Neural progenitor cell (in vitro differentiated cells): ENCODE results near the gene ARHGEF19. TPM values are rescaled to one million over a fixed set of nuclear protein-coding genes. Genes with fewer than 3 reads are reported as not detected.
A peak's percentile ranks its signal among the peaks of the same experiment; 100 is the strongest.

ENCODE experiments used
- DNase-seq: peaks from one replicate; pipeline ENCODE4 v3.0.0-alpha.2; 2016; ENCODE audit warnings: low spot score
- H2AFZ ChIP-seq: fragments of 200-600 bp; sonication (generic); replicated peaks from 2 replicates; pipeline ENCODE4 v1.6.1; 2016; ENCODE audit warnings: antibody characterized with exemption
- H3F3A ChIP-seq: fragments of 200-600 bp; sonication (generic); 2 replicates; pipeline ENCODE4 v1.6.1; 2016; ENCODE audit warnings: antibody characterized with exemption, low read depth
- H3K27ac ChIP-seq: fragments of 200-600 bp; sonication (generic); 2 replicates; pipeline ENCODE4 v1.5.1; 2016; ENCODE audit warnings: mild to moderate bottlenecking
- H3K27me3 ChIP-seq: fragments of 200-600 bp; sonication (generic); 2 replicates; pipeline ENCODE4 v1.6.1; 2016; ENCODE audit warnings: mild to moderate bottlenecking, moderate library complexity
- H3K36me3 ChIP-seq: fragments of 200-600 bp; sonication (generic); 2 replicates; pipeline ENCODE4 v1.5.1; 2016
- H3K4me1 ChIP-seq: fragments of 200-600 bp; sonication (generic); 2 replicates; pipeline ENCODE4 v1.6.1; 2016; ENCODE audit warnings: mixed run types
- H3K4me2 ChIP-seq: fragments of 200-600 bp; sonication (generic); 2 replicates; pipeline ENCODE4 v1.6.1; 2016
- H3K4me3 ChIP-seq: fragments of 200-600 bp; sonication (generic); 2 replicates; pipeline ENCODE4 v1.5.1; 2016
- H3K79me2 ChIP-seq: fragments of 200-600 bp; sonication (generic); 2 replicates; pipeline ENCODE4 v1.6.1; 2016; ENCODE audit warnings: low read depth
- H3K9ac ChIP-seq: fragments of 200-600 bp; sonication (generic); 2 replicates; pipeline ENCODE4 v1.6.1; 2016
- H3K9me3 ChIP-seq: fragments of 200-600 bp; sonication (generic); 2 replicates; pipeline ENCODE4 v1.5.1; 2016; ENCODE audit warnings: low read depth
- H4K20me1 ChIP-seq: fragments of 200-600 bp; sonication (generic); 2 replicates; pipeline ENCODE4 v1.6.1; 2016; ENCODE audit warnings: low read depth
- H3K27ac Mint-ChIP-seq: 3 replicates; pipeline ENCODE4 v1.8.0; 2021; ENCODE audit warnings: mixed read lengths
- H3K27me3 Mint-ChIP-seq: 2 replicates; pipeline ENCODE4 v1.8.0; 2022; ENCODE audit warnings: low read depth, mild to moderate bottlenecking, inconsistent platforms, moderate library complexity, mixed read lengths; ENCODE audit not compliant: insufficient read depth
- H3K36me3 Mint-ChIP-seq: 3 replicates; pipeline ENCODE4 v1.8.0; 2021; ENCODE audit warnings: mixed read lengths
- H3K4me1 Mint-ChIP-seq: 3 replicates; pipeline ENCODE4 v1.8.0; 2021; ENCODE audit warnings: mixed read lengths
- H3K4me3 Mint-ChIP-seq: 3 replicates; pipeline ENCODE4 v1.8.0; 2021; ENCODE audit warnings: mild to moderate bottlenecking, moderate library complexity, mixed read lengths
- H3K9me3 Mint-ChIP-seq: 3 replicates; pipeline ENCODE4 v1.8.0; 2020; ENCODE audit warnings: mixed read lengths
- EZH2 ChIP-seq: fragments of 200-600 bp; sonication (generic); IDR thresholded peaks from 2 replicates; pipeline ENCODE4 v1.6.1; 2017; ENCODE audit warnings: antibody characterized with exemption, mild to moderate bottlenecking, moderate library complexity
- EZH2phosphoT487 ChIP-seq: fragments of 200-600 bp; sonication (generic); IDR thresholded peaks from 2 replicates; pipeline ENCODE4 v1.6.1; 2017; ENCODE audit warnings: antibody characterized with exemption
- total RNA-seq: library from RNA; depleted of rRNA; stranded (reverse); fragments of >200 nt; gene quantifications from 2 replicates; pipeline ENCODE4 v1.2.3, GENCODE V29; 2015; ENCODE audit warnings: low replicate concordance
- TF ChIP-seq, protein P1 (sequence below): fragments of 200-600 bp; sonication (generic); IDR thresholded peaks from 2 replicates; pipeline ENCODE4 v1.5.1; 2017; ENCODE audit warnings: antibody characterized with exemption, mild to moderate bottlenecking

Gene ARHGEF19
- total RNA-seq, 1 donor from 2014 or later: 10.9 TPM

DNA sequence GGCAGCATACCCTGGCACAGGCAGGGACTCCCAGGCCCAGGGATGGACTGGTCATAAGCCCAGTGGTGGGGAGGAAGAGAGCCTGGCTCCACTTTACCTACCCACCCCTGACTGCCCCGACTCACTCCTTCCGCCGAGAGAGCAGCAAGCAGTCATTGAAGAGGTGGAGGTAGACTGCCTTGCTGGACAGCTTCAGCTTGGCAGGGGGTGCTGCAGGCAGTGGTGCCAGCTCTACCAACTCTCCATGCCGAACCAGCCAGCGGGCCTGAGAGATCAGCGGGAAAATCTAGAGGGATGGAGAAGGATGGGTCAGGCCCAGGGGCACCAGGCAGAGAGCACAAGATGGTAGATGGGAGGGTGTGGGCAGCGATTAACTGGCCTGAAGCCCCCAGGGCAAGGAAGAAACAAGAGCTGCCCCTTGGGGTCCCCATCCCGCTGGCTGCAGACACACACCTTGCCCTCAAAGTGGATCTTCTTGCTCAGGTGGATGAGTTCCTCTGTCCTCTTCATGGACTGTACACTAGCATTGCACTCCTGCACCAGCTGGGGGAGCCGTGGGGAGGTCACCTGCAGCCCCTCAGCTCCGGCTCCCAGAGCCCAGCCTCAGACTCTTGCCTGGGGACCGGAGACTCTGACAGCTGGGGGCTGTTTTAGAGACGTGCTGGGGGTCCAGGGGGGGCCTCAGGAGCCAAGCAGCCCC lies 7.7 kb downstream of the ARHGEF19 start:
- H3K4me2 ChIP-seq: no peak overlapping the region
- no peaks in the 10 kb centered on the region for H3K36me3 ChIP-seq
- H3K9ac ChIP-seq: no peak overlapping the region
- no peaks in the 10 kb centered on the region for H3K79me2 ChIP-seq
- no peak overlapping the region for H3K27ac ChIP-seq
- no peaks in the 10 kb centered on the region for H3K9me3 Mint-ChIP-seq
- H3F3A ChIP-seq: peaks cover 22% of the 10 kb centered on the region
- TF ChIP-seq, protein P1, sequence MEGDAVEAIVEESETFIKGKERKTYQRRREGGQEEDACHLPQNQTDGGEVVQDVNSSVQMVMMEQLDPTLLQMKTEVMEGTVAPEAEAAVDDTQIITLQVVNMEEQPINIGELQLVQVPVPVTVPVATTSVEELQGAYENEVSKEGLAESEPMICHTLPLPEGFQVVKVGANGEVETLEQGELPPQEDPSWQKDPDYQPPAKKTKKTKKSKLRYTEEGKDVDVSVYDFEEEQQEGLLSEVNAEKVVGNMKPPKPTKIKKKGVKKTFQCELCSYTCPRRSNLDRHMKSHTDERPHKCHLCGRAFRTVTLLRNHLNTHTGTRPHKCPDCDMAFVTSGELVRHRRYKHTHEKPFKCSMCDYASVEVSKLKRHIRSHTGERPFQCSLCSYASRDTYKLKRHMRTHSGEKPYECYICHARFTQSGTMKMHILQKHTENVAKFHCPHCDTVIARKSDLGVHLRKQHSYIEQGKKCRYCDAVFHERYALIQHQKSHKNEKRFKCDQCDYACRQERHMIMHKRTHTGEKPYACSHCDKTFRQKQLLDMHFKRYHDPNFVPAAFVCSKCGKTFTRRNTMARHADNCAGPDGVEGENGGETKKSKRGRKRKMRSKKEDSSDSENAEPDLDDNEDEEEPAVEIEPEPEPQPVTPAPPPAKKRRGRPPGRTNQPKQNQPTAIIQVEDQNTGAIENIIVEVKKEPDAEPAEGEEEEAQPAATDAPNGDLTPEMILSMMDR: peak; percentile 57
- TF ChIP-seq EZH2phosphoT487: no peak
- H3K4me1 ChIP-seq: peaks cover 1% of the 10 kb centered on the region
- H3K27me3 Mint-ChIP-seq: peaks cover 9% of the 10 kb centered on the region
- H3K4me3 ChIP-seq: no peak overlapping the region
- peaks cover 13% of the 10 kb centered on the region for H3K27me3 ChIP-seq
- H2AFZ ChIP-seq: no peak overlapping the region
- peaks cover 13% of the 10 kb centered on the region for H3K4me1 Mint-ChIP-seq
- no peaks in the 10 kb centered on the region for H3K36me3 Mint-ChIP-seq
- H3K4me3 Mint-ChIP-seq: peak overlapping the region; percentile 50
- no peaks in the 10 kb centered on the region for H3K9me3 ChIP-seq
- H4K20me1 ChIP-seq: no peaks in the 10 kb centered on the region
- peak; percentile 77 for DNase-seq
- H3K27ac Mint-ChIP-seq: no peak overlapping the region

DNA sequence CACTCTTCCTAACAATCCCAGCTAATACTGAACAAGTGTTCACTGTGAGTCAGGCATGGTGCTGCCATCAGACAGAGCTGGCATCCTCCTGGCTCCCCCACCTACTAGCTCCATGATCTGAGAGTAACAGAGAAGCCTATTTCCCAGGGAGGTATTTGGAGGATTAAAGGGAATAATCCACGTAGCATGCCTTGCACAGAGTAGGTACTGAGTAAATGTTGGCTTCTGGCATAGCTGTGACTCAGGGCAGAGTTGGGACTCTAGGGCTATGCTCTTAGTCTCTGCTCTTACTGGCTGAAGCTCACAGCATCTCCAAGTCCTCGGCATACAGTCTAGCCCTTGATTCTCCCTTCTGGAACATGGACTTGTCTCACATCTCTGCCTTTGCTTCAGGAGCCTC lies 8.2 kb downstream of the ARHGEF19 start:
- Histone ChIP-seq H3K79me2 (no peaks in the 10 kb centered on the region), H3K4me3 (no peak overlapping the region), H3K9me3 (no peaks in the 10 kb centered on the region), H4K20me1 (no peaks in the 10 kb centered on the region), H2AFZ (no peak overlapping the region), H3K27ac (no peak overlapping the region), H3K36me3 (no peaks in the 10 kb centered on the region), H3K4me1 (no peaks in the 10 kb centered on the region), H3F3A (peaks cover 22% of the 10 kb centered on the region), H3K27me3 (peaks cover 13% of the 10 kb centered on the region), H3K4me2 (no peak overlapping the region), H3K9ac (no peak overlapping the region)
- H3K9me3 Mint-ChIP-seq: no peaks in the 10 kb centered on the region
- H3K4me1 Mint-ChIP-seq: peaks cover 9% of the 10 kb centered on the region
- no peak overlapping the region for H3K27ac Mint-ChIP-seq
- H3K27me3 Mint-ChIP-seq: peaks cover 9% of the 10 kb centered on the region
- no peak for DNase-seq
- TF ChIP-seq, protein P1: no peak
- TF ChIP-seq EZH2 (no peak), EZH2phosphoT487 (no peak)
- no peaks in the 10 kb centered on the region for H3K36me3 Mint-ChIP-seq
- H3K4me3 Mint-ChIP-seq: no peak overlapping the region

DNA sequence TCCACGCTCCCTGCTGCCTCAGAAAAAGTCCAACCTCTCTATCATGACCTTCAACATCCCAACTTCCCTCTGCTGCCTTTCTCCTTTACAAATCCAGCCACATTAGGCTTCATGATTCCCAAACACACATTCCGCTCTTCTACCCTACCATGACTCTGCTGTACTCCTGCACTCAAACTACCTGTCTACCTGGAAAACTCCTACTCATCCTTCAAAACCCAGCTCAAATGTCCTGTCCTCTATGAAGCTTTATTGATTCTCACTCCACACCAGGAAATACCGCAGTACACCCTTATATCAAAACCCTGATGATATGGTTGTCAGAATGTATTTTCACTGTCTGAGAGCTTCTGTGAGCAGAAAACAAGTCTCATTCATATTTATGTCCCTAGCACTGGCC lies 8.9 kb downstream of the ARHGEF19 start:
- no peaks in the 10 kb centered on the region for H3K36me3 ChIP-seq
- H3K9me3 Mint-ChIP-seq: no peaks in the 10 kb centered on the region
- H4K20me1 ChIP-seq: no peaks in the 10 kb centered on the region
- peaks cover 22% of the 10 kb centered on the region for H3F3A ChIP-seq
- H3K27me3 ChIP-seq: peaks cover 13% of the 10 kb centered on the region
- peaks cover 9% of the 10 kb centered on the region for H3K4me1 Mint-ChIP-seq
- H3K4me3 ChIP-seq: no peak overlapping the region
- no peak overlapping the region for H3K27ac Mint-ChIP-seq
- no peak overlapping the region for H3K4me2 ChIP-seq
- H3K36me3 Mint-ChIP-seq: no peaks in the 10 kb centered on the region
- H3K27ac ChIP-seq: no peak overlapping the region
- TF ChIP-seq, protein P1: no peak
- TF ChIP-seq EZH2: no peak
- TF ChIP-seq EZH2phosphoT487: no peak
- H3K9ac ChIP-seq: no peak overlapping the region
- H3K79me2 ChIP-seq: no peaks in the 10 kb centered on the region
- no peaks in the 10 kb centered on the region for H3K4me1 ChIP-seq
- H3K9me3 ChIP-seq: no peaks in the 10 kb centered on the region
- no peak overlapping the region for H2AFZ ChIP-seq
- DNase-seq: no peak
- H3K27me3 Mint-ChIP-seq: peaks cover 9% of the 10 kb centered on the region
- no peak overlapping the region for H3K4me3 Mint-ChIP-seq
